B cell (primary cell): ENCODE measurements around the gene GRM8. TPM values are rescaled to one million over a fixed set of nuclear protein-coding genes. Genes with fewer than 3 reads are reported as not detected.

ENCODE experiments used
- ATAC-seq: fragments of 200-7000 bp; cut with Tn5 transposase; one replicate; pipeline ENCODE4 v1.10.0; 2021; ENCODE audit warnings: low read depth, mild to moderate bottlenecking, moderate number of reproducible peaks, moderate library complexity
- CTCF ChIA-PET: fragments of 350-600 bp; sonication (Branson Sonifier 250); formaldehyde crosslinking; loops from one replicate; lab custom pipeline; 2021; ENCODE audit warnings: antibody characterized with exemption, inconsistent platforms; lab: Charles Lee
- POLR2A ChIA-PET: fragments of 350-600 bp; sonication (Branson Sonifier 250); formaldehyde crosslinking; loops from one replicate; lab custom pipeline; 2021; ENCODE audit warnings: antibody characterized with exemption; lab: Charles Lee
- DNase-seq: peaks from one replicate; pipeline ENCODE4 v3.0.0; 2013
- H2AFZ ChIP-seq: 2 replicates; pipeline ENCODE4 v1.6.1; 2012; ENCODE audit warnings: mild to moderate bottlenecking, low read depth, low read length; ENCODE audit not compliant: insufficient read depth, poor library complexity, severe bottlenecking
- H3K27ac ChIP-seq, 2 donors: 1 replicate in 1 of 2; 2 replicates in 1 of 2; pipeline ENCODE4 v1.5.1; 2012 to 2013; ENCODE audit warnings: low read length in 2 of 2, mild to moderate bottlenecking in 2 of 2, moderate library complexity in 1 of 2
- H3K27me3 ChIP-seq, 4 experiments: fragments of 200-600 bp in 1 of 4; sonication (generic) in 1 of 4; replicated peaks in 1 of 4; 1 replicate in 2 of 4; 2 replicates in 2 of 4; pipeline versions ENCODE4 v1.6.1 to v1.7.0; 2013 to 2016; ENCODE audit warnings: low read length in 3 of 4, mild to moderate bottlenecking in 2 of 4, mixed read lengths in 1 of 4, moderate library complexity in 1 of 4; ENCODE audit not compliant: insufficient read depth in 4 of 4, control insufficient read depth in 3 of 4; ENCODE audit errors: control extremely low read depth in 1 of 4
- H3K36me3 ChIP-seq, 2 experiments: replicated peaks in 1 of 2; 1 replicate in 1 of 2; 2 replicates in 1 of 2; pipeline versions ENCODE4 v1.6.1 to v1.7.1; 2013; ENCODE audit warnings: low read length in 1 of 2; ENCODE audit not compliant: insufficient read depth in 2 of 2, control insufficient read depth in 1 of 2; ENCODE audit errors: control extremely low read depth in 1 of 2, extremely low read depth in 1 of 2
- H3K4me1 ChIP-seq, 2 donors: fragments of 200-600 bp in 1 of 2; sonication (generic) in 1 of 2; 1 replicate in 1 of 2; 2 replicates in 1 of 2; pipeline versions ENCODE4 v1.5.1 to v1.6.1; 2013 to 2017; ENCODE audit warnings: low read length in 2 of 2; ENCODE audit not compliant: control insufficient read depth in 2 of 2, insufficient read depth in 2 of 2
- H3K4me2 ChIP-seq: replicated peaks from 2 replicates; pipeline ENCODE3; 2012; ENCODE audit warnings: mild to moderate bottlenecking, low read depth, low read length; ENCODE audit not compliant: poor library complexity, severe bottlenecking
- H3K4me3 ChIP-seq, 5 experiments: fragments of 200-600 bp in 1 of 5; sonication (generic) in 1 of 5; 1 replicate in 3 of 5; 2 replicates in 2 of 5; pipeline versions ENCODE4 v1.5.1 to v1.7.0; 2011 to 2016; ENCODE audit warnings: low read length in 4 of 5, mild to moderate bottlenecking in 4 of 5, low read depth in 2 of 5, control low read depth in 1 of 5, moderate library complexity in 1 of 5; ENCODE audit not compliant: insufficient read depth in 1 of 5; ENCODE audit errors: control extremely low read depth in 1 of 5, extremely low read depth in 1 of 5
- H3K79me2 ChIP-seq: fragments of 200-600 bp; sonication (generic); one replicate; pipeline ENCODE4 v1.6.0; 2016; ENCODE audit warnings: low read length; ENCODE audit not compliant: control insufficient read depth, insufficient read depth
- H3K9ac ChIP-seq: fragments of 200-600 bp; sonication (generic); 2 replicates; pipeline ENCODE4 v1.6.1; 2017; ENCODE audit warnings: mild to moderate bottlenecking, low read length, moderate library complexity
- H3K9me3 ChIP-seq, 3 donors: one replicate each; pipeline versions ENCODE4 v1.6.1 to v1.7.1; 2013; ENCODE audit warnings: low read length in 2 of 3; ENCODE audit not compliant: control insufficient read depth in 2 of 3, insufficient read depth in 1 of 3; ENCODE audit errors: control extremely low read depth in 1 of 3
- H4K20me1 ChIP-seq: 2 replicates; pipeline ENCODE4 v1.6.0; 2012; ENCODE audit warnings: mild to moderate bottlenecking, low read length; ENCODE audit not compliant: insufficient read depth, control insufficient read depth, poor library complexity, severe bottlenecking
- H3K27ac Mint-ChIP-seq: one replicate; pipeline ENCODE4 v1.8.0; 2021; ENCODE audit warnings: mixed read lengths
- H3K27me3 Mint-ChIP-seq: one replicate; pipeline ENCODE4 v1.8.0; 2021; ENCODE audit warnings: mixed read lengths
- H3K4me1 Mint-ChIP-seq: one replicate; pipeline ENCODE4 v1.8.0; 2021; ENCODE audit warnings: mixed read lengths
- H3K4me3 Mint-ChIP-seq: one replicate; pipeline ENCODE4 v1.8.0; 2021; ENCODE audit warnings: mixed read lengths
- H3K9me3 Mint-ChIP-seq: one replicate; pipeline ENCODE4 v1.8.0; 2022; ENCODE audit warnings: mixed read lengths; ENCODE audit not compliant: insufficient read depth
- CTCF ChIP-seq: fragments of 200-600 bp; IDR thresholded peaks from one replicate; pipeline ENCODE4 v1.8.0; 2022; ENCODE audit warnings: antibody characterized with exemption, mild to moderate bottlenecking
- EZH2 ChIP-seq: IDR thresholded peaks from 2 replicates; pipeline ENCODE4 v1.6.1; 2012; ENCODE audit warnings: borderline replicate concordance, low read depth, mild to moderate bottlenecking, moderate library complexity, low read length; ENCODE audit not compliant: insufficient read depth, poor library complexity, severe bottlenecking
- WGBS: methylation state at CpG from one replicate; pipeline ENCODE4 v1.1.5; 2013; ENCODE audit warnings: missing lambda C conversion rate; ENCODE audit not compliant: insufficient coverage; 5-methylcytosine and 5-hydroxymethylcytosine counted together
- intact Hi-C: fragments of 100-400 bp; cut with micrococcal nuclease; formaldehyde crosslinking; loops from one replicate; pipeline ENCODE4 v1.10.0; 2022
- polyA plus RNA-seq: library from polyadenylated mRNA; depleted of rRNA; stranded (reverse); fragments of >200 nt; gene quantifications from 2 replicates; pipeline ENCODE4 v1.2.3, GENCODE V29; 2012
- total RNA-seq, 2 donors: library from RNA; stranded (reverse); fragments of 120-200 nt in 1 of 2; gene quantifications; 1 replicate in 1 of 2; 2 replicates in 1 of 2; pipeline versions ENCODE4 v1.2.3 to v1.2.4, GENCODE V29; 2013 to 2022

GRM8 gene
- total and polyA plus RNA-seq, 2 donors (not counting 1 experiment from before 2014, with no cell fraction given): not detected

GRCh38 chr7:127081539-127081938 is 171.2 kb downstream of the GRM8 start:
- WGBS: 92% methylated on average over 2 of the region's 3 CpGs
- H3K4me1 Mint-ChIP-seq: no peaks in the 10 kb centered on the region
- H3K4me1 ChIP-seq: no peaks in the 10 kb centered on the region
- ChIA-PET CTCF (no interaction called here), POLR2A (no interaction called here)
- no peak for DNase-seq
- no peak overlapping the region for H3K4me3 Mint-ChIP-seq
- H3K4me3 ChIP-seq: no peak overlapping the region
- no peaks in the 10 kb centered on the region for H3K27me3 Mint-ChIP-seq
- no peak overlapping the region for H3K4me2 ChIP-seq
- no peaks in the 10 kb centered on the region for H3K79me2 ChIP-seq
- no peaks in the 10 kb centered on the region for H3K9me3 Mint-ChIP-seq
- H3K36me3 ChIP-seq: no peaks in the 10 kb centered on the region
- no peak overlapping the region for H2AFZ ChIP-seq
- no peak overlapping the region for H3K27ac Mint-ChIP-seq
- H4K20me1 ChIP-seq: no peaks in the 10 kb centered on the region
- H3K27ac ChIP-seq: no peak overlapping the region
- H3K9ac ChIP-seq: no peak overlapping the region
- intact Hi-C loops: no loop called here
- H3K27me3 ChIP-seq: no peaks in the 10 kb centered on the region
- TF ChIP-seq EZH2 (no peak), CTCF (no peak)
- H3K9me3 ChIP-seq: no peaks in the 10 kb centered on the region
- no peak for ATAC-seq

GRCh38 chr7:127080576-127080975 is 172.2 kb downstream of the GRM8 start:
- H3K27ac Mint-ChIP-seq: no peak overlapping the region
- intact Hi-C loops: no loop called here
- H3K4me3 Mint-ChIP-seq: no peak overlapping the region
- H3K4me1 ChIP-seq: no peaks in the 10 kb centered on the region
- DNase-seq (no peak), ATAC-seq (no peak)
- CTCF ChIA-PET: no interaction called here
- H3K9me3 Mint-ChIP-seq: no peaks in the 10 kb centered on the region
- no peaks in the 10 kb centered on the region for H3K4me1 Mint-ChIP-seq
- H3K4me2 ChIP-seq: no peak overlapping the region
- no peaks in the 10 kb centered on the region for H3K9me3 ChIP-seq
- H3K27me3 Mint-ChIP-seq: no peaks in the 10 kb centered on the region
- WGBS: no CpG with 5 or more reads among the region's 2 CpGs
- no peak for TF ChIP-seq CTCF
- TF ChIP-seq EZH2: no peak
- no peaks in the 10 kb centered on the region for H3K27me3 ChIP-seq
- no peaks in the 10 kb centered on the region for H3K36me3 ChIP-seq
- no peak overlapping the region for H2AFZ ChIP-seq
- no peak overlapping the region for H3K4me3 ChIP-seq
- H3K27ac ChIP-seq: no peak overlapping the region
- H3K79me2 ChIP-seq: no peaks in the 10 kb centered on the region
- H3K9ac ChIP-seq: no peak overlapping the region
- POLR2A ChIA-PET: no interaction called here
- no peaks in the 10 kb centered on the region for H4K20me1 ChIP-seq
